Caco-2 (cell line): Measurements from ENCODE around the gene LTO1. TPM values are rescaled to one million over a fixed set of nuclear protein-coding genes. Genes with fewer than 3 reads are reported as not detected.
A peak's percentile ranks its signal among the peaks of the same experiment; 100 is the strongest.

Experiments used
- BruUV-seq: library from RNA; stranded (reverse); fragments of 400-500 nt; replicated peaks from 2 replicates; lab custom pipeline; 2021; lab: Mats Ljungman, UMichigan
- CTCF ChIA-PET: fragments of 300-600 bp; sonication (Branson Sonifier 250); formaldehyde crosslinking; loops from one replicate; lab custom pipeline; 2022; ENCODE audit warnings: antibody characterized with exemption; lab: Charles Lee
- POLR2A ChIA-PET: fragments of 300-600 bp; sonication (Branson Sonifier 250); formaldehyde crosslinking; loops from one replicate; lab custom pipeline; 2022; ENCODE audit warnings: antibody characterized with exemption; lab: Charles Lee
- DNase-seq, 2 experiments: peaks; one replicate each; pipeline versions ENCODE4 v3.0.0 to v3.0.0-alpha.2; 2020 to 2022
- H3K27me3 ChIP-seq: replicated peaks from 2 replicates; pipeline ENCODE4 v1.6.0; 2011; ENCODE audit warnings: low read length; ENCODE audit not compliant: control insufficient read depth, insufficient read depth
- H3K36me3 ChIP-seq: 2 replicates; pipeline ENCODE4 v1.5.1; 2011; ENCODE audit warnings: low read length; ENCODE audit not compliant: control insufficient read depth, insufficient read depth
- H3K4me1 ChIP-seq: fragments of 250-450 bp; sonication (Bioruptor Pico); 2 replicates; pipeline ENCODE4 v1.5.1; 2020; ENCODE audit warnings: mild to moderate bottlenecking
- H3K4me3 ChIP-seq: 2 replicates; pipeline ENCODE4 v1.5.1; 2011; ENCODE audit warnings: low read depth, mild to moderate bottlenecking, control low read depth, low read length
- H3K9me3 ChIP-seq: fragments of 250-450 bp; sonication (Bioruptor Pico); 2 replicates; pipeline ENCODE4 v1.5.1; 2020; ENCODE audit warnings: mild to moderate bottlenecking, moderate library complexity
- H3K27ac Mint-ChIP-seq: one replicate; pipeline ENCODE4 v1.8.0; 2022; ENCODE audit warnings: mixed read lengths; ENCODE audit not compliant: unreplicated experiment
- H3K27me3 Mint-ChIP-seq: one replicate; pipeline ENCODE4 v1.8.0; 2022; ENCODE audit warnings: mixed read lengths; ENCODE audit not compliant: insufficient read depth, unreplicated experiment
- H3K36me3 Mint-ChIP-seq: one replicate; pipeline ENCODE4 v1.8.0; 2022; ENCODE audit warnings: mild to moderate bottlenecking, mixed read lengths; ENCODE audit not compliant: insufficient read depth, unreplicated experiment
- H3K4me1 Mint-ChIP-seq: one replicate; pipeline ENCODE4 v1.8.0; 2022; ENCODE audit warnings: low read depth, mixed read lengths; ENCODE audit not compliant: unreplicated experiment
- H3K4me3 Mint-ChIP-seq: one replicate; pipeline ENCODE4 v1.8.0; 2022; ENCODE audit warnings: mild to moderate bottlenecking, moderate library complexity, mixed read lengths; ENCODE audit not compliant: unreplicated experiment
- H3K9me3 Mint-ChIP-seq: one replicate; pipeline ENCODE4 v1.8.0; 2022; ENCODE audit warnings: mixed read lengths; ENCODE audit not compliant: unreplicated experiment
- intact Hi-C: fragments of 100-400 bp; cut with micrococcal nuclease; formaldehyde crosslinking; loops from one replicate; pipeline ENCODE4 v1.10.0; 2022; ENCODE audit not compliant: unreplicated experiment
- total RNA-seq: library from RNA; stranded (reverse); gene quantifications from 2 replicates; pipeline ENCODE4 v1.2.3, GENCODE V29; 2022
- TF ChIP-seq, protein P1 (sequence below), 2 experiments: fragments of 200-600 bp in 1 of 2; IDR thresholded peaks; 1 replicate in 1 of 2; 2 replicates in 1 of 2; pipeline versions ENCODE4 v1.5.1 to v1.8.0; 2011 to 2022; ENCODE audit warnings: antibody characterized with exemption in 1 of 2, control low read depth in 1 of 2, inconsistent platforms in 1 of 2, low read depth in 1 of 2, low read length in 1 of 2, mild to moderate bottlenecking in 1 of 2, moderate library complexity in 1 of 2; ENCODE audit not compliant: insufficient read depth in 1 of 2, severe bottlenecking in 1 of 2, unreplicated experiment in 1 of 2

The LTO1 gene
- total RNA-seq, 1 experiment from 2014 or later, result 49.3 TPM

DNA sequence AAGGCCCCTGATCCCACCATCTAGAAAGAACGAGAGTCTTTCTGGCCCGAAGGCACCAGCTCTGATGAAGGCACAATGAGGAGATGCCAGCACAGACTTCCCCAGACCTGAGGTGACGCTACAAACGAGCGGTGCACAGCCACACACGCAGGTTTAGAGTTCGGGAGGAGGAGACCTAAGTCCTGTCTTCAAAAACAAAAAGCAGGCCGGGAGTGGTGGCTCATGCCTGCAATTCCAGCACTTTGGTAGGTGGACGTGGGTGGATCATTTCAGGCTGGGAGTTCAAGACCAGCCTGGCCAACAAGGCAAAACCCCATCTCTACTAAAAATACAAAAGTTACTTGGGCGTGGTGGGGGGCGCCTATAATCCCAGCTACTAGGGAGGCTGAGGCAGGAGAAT lies 9.5 kb downstream of the LTO1 start:
- H3K27ac Mint-ChIP-seq, result no peak overlapping the region
- ChIA-PET POLR2A (no interaction called here), CTCF (interaction anchor here (0.6 kb wide), 1 partner anchor 9 kb away, joined by 3 read pairs; the partner anchor contains the start of gene LTO1)
- H3K27me3 ChIP-seq, result no peaks in the 10 kb centered on the region
- no peaks in the 10 kb centered on the region for H3K27me3 Mint-ChIP-seq
- H3K4me1 ChIP-seq, result peaks cover 9% of the 10 kb centered on the region
- H3K4me1 Mint-ChIP-seq, result peaks cover 17% of the 10 kb centered on the region
- peak in 1 of 2 experiments; percentile 23 for DNase-seq
- no peaks in the 10 kb centered on the region for H3K9me3 Mint-ChIP-seq
- BruUV-seq, result no TSS peak
- H3K36me3 ChIP-seq, result peaks cover 11% of the 10 kb centered on the region
- H3K36me3 Mint-ChIP-seq, result peaks cover 71% of the 10 kb centered on the region
- H3K4me3 Mint-ChIP-seq, result no peak overlapping the region
- intact Hi-C loops, result no loop called here
- H3K4me3 ChIP-seq, result no peak overlapping the region
- no peaks in the 10 kb centered on the region for H3K9me3 ChIP-seq
- TF ChIP-seq, protein P1, sequence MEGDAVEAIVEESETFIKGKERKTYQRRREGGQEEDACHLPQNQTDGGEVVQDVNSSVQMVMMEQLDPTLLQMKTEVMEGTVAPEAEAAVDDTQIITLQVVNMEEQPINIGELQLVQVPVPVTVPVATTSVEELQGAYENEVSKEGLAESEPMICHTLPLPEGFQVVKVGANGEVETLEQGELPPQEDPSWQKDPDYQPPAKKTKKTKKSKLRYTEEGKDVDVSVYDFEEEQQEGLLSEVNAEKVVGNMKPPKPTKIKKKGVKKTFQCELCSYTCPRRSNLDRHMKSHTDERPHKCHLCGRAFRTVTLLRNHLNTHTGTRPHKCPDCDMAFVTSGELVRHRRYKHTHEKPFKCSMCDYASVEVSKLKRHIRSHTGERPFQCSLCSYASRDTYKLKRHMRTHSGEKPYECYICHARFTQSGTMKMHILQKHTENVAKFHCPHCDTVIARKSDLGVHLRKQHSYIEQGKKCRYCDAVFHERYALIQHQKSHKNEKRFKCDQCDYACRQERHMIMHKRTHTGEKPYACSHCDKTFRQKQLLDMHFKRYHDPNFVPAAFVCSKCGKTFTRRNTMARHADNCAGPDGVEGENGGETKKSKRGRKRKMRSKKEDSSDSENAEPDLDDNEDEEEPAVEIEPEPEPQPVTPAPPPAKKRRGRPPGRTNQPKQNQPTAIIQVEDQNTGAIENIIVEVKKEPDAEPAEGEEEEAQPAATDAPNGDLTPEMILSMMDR (IDR thresholded peaks at IDR 0.05; ENCODE audit: insufficient read depth in 1 of 2, low read depth in 1 of 2, low read length in 1 of 2, severe bottlenecking in 1 of 2, unreplicated experiment in 1 of 2), result no peak

DNA sequence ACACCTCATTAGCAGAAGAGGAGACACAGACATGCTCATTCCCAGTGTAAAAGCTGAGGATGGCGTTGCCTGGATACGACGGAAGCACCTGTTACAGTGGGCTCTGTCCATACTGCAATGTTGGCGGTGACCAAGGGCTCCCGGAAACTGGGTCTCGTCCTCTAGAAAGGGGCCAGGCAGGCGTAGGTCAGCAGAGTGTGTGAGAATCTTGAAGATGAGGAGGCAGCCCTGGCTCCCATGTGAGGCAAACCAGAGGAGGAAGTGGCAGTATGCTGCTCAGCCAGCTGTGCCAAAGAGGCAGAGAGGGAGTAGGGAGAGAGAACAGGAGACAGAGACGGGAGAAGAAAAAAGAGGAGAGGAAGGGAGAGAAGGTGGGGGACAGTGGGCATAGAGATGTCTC lies 10.3 kb downstream of the LTO1 start:
- peak in 1 of 2 experiments; percentile 31 for DNase-seq
- H3K9me3 Mint-ChIP-seq, result no peaks in the 10 kb centered on the region
- Histone ChIP-seq H3K4me1 (peaks cover 9% of the 10 kb centered on the region), H3K4me3 (no peak overlapping the region), H3K27me3 (no peaks in the 10 kb centered on the region), H3K9me3 (no peaks in the 10 kb centered on the region), H3K36me3 (peaks cover 11% of the 10 kb centered on the region)
- TF ChIP-seq, protein P1 (IDR thresholded peaks at IDR 0.05; ENCODE audit: insufficient read depth in 1 of 2, low read depth in 1 of 2, low read length in 1 of 2, severe bottlenecking in 1 of 2, unreplicated experiment in 1 of 2), result no peak
- H3K27me3 Mint-ChIP-seq, result no peaks in the 10 kb centered on the region
- peaks cover 68% of the 10 kb centered on the region for H3K36me3 Mint-ChIP-seq
- ChIA-PET POLR2A (no interaction called here), CTCF (interaction anchor here (0.6 kb wide), 1 partner anchor 10 kb away, joined by 3 read pairs; the partner anchor contains the start of gene LTO1)
- no peak overlapping the region for H3K27ac Mint-ChIP-seq
- no peak overlapping the region for H3K4me3 Mint-ChIP-seq
- intact Hi-C loops, result no loop called here
- peaks cover 9% of the 10 kb centered on the region for H3K4me1 Mint-ChIP-seq
- BruUV-seq, result no TSS peak

DNA sequence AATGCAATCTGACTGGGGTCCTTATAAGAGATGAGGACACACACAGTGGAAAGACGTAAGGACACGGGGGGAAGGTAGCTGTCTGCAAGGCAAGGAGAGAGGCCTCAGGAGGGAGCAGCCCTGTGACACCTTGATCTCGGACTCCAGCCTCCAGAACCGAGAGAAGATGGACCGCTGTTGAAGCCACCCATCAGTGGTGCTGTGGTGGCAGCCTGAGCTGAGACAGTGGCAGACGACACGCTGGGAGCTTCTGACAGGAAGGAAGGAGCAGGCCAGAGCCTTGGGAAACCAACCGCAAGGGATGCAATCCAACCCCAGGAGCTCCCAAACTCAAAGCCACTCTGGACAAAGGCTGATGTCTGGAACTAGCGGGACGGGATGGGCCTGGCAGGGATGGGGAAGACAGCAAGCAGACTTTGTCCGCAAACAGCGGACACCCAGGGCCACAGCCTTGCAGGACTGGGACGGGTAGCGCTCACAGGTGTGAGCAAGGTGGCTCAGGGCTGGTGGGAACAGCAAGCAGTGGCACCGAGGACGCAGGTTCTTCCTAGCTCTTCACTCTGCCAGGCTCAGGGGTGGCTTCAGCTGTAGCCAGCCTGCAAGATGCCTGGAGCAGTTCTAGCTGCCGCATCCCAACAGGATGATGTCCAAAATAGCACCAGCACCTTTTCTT lies 10.9 kb downstream of the LTO1 start:
- Mint-ChIP-seq H3K27me3 (no peaks in the 10 kb centered on the region), H3K36me3 (peaks cover 61% of the 10 kb centered on the region), H3K4me1 (peaks cover 15% of the 10 kb centered on the region), H3K27ac (no peak overlapping the region), H3K4me3 (no peak overlapping the region), H3K9me3 (no peaks in the 10 kb centered on the region)
- POLR2A ChIA-PET, result no interaction called here
- H3K4me3 ChIP-seq, result no peak overlapping the region
- no TSS peak for BruUV-seq
- no peaks in the 10 kb centered on the region for H3K9me3 ChIP-seq
- no peaks in the 10 kb centered on the region for H3K27me3 ChIP-seq
- TF ChIP-seq, protein P1 (IDR thresholded peaks at IDR 0.05; ENCODE audit: insufficient read depth in 1 of 2, low read depth in 1 of 2, low read length in 1 of 2, severe bottlenecking in 1 of 2, unreplicated experiment in 1 of 2), result no peak
- peak in 1 of 2 experiments; percentile 36 for DNase-seq
- CTCF ChIA-PET, result interaction anchor here (0.5 kb wide), 1 partner anchor 33 kb away, joined by 3 read pairs; no protein-coding TSS in a partner anchor
- H3K4me1 ChIP-seq, result peaks cover 9% of the 10 kb centered on the region
- H3K36me3 ChIP-seq, result peaks cover 7% of the 10 kb centered on the region
- intact Hi-C loops, result no loop called here
